Measurements from ENCODE around the gene PNMA6A.
"Not testable (repeated sequence)": the region's sequence is repeated elsewhere in the genome, so short reads cannot be mapped to it uniquely, and the experiment has no call there.

PNMA6A gene

DNA sequence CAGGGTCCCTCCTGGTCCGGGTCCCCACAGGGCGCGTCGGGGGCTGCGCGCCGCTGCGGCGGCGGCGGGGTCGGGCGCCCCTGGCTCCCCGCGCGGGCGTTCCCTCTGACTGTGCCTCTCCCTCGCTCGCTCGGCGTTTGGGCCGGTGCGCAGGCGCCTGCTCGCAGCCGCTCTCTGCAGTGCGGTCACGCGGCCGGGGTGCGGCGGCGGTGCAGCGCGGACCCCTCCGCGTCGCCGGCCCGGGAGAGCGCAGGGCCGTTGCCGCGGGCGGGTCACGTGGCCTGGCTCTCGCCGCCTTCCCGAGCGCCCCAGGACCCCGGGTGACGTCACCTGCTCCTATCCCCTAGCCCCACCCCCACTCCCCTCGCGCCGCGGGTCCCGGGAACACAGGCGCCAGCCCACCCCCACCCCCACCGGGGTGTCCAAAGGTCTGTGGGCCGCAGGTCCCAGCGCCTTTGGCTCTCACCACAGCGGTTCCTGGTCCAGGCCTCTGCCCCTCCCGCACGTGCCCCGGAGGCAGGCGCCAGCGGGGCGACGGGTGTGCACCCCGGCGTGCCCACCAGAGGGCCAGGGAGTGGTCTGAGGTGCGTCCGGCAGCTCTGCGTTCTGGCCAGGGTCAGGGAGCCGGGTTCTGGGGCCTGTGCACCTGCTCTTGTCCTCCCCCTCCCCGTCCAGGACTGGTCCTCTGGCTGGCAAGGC is 5.3 kb downstream of the PNMA6A start:
- not testable (repeated sequence) for DNase-seq

GRCh38 chrX:153083238-153083923 is 11.1 kb downstream of the PNMA6A start:
- DNase-seq = not testable (repeated sequence)

DNA sequence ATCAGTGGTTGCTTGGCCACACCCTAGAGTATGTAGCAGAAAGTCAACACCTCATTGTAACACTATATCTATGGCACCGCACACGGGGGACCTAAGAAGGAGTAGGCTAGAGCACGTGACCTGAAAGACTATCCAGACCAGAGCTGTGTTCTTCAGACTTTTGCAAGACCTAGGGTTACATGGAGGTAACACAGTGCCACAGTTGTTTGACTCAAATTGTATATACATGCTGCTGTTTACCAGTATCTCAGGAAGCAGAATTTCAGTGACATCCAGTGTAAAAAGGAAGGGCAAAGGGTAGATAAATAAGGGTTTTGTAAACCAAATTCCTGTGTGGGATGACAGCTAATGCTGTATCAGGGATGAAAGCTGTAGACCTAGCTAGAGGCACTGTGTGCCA is 30.2 kb downstream of the PNMA6A start:
- no peak for DNase-seq

DNA sequence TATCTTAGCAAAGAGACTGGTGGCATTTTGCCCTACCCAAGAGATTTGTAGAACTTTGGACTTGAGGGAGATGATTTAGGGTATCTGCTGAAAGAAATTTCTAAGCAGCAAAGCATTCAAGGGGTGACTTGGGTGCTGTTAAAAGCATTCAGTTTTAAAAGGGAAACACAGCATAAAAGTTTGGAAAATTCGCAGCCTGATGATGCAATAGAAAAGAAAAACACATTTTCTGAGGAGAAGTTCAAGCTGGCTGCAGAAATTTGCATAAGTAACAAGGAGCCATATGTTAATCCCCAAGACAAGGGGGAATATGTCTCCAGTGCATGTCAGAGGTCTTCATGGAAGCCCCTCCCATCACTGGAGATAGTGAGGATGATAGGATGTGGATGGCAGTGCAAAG is 32.7 kb downstream of the PNMA6A start:
- not testable (repeated sequence) for DNase-seq

- DNase-seq = not testable (repeated sequence)
These were observed 34.0 kb downstream of the PNMA6A start for GRCh38 chrX:153106092-153106801.

- DNase-seq = not testable (repeated sequence)
These were observed 38.5 kb downstream of the PNMA6A start for GRCh38 chrX:153110735-153111134.

- DNase-seq = not testable (repeated sequence)
These were observed 41.6 kb downstream of the PNMA6A start for GRCh38 chrX:153113851-153114250.

DNA sequence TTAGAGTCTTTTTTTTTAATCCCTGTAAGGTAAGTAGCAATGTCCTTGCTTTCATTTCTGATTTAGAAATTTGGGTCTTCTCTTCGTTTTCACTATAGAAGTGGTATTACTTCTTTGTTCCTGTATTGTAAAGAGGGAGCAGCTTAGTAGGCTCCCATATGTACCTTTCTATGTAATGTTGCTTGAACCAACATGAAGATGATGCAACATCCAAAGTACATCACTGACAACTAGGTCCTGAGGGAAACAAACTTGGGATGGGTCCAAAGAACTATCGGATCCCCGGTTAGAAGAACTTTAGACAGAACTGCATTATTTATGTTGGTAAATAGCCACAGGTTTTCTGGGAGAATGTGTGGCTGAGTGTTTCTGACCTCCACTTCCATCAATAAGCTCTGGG is 45.5 kb downstream of the PNMA6A start:
- DNase-seq = not testable (repeated sequence)

DNA sequence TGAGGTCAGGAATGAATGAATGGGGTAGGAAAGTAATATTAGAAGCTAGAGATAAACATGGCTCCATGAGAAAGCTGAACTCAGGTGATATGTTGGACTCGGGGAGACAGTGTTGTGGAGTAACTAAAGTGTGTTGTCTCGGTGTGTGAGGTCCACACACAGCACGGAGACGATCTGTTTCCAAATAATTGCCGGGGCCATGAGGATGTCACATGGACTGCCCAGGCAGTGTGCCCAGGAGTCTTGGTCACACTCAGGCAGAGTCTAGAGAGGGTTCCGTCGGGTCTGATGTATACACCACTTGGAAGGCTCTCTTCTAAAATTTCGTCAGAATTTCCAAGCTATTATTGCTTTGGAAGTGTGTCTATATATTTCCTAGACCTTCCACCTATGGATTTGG is 48.0 kb downstream of the PNMA6A start:
- not testable (repeated sequence) for DNase-seq

DNA sequence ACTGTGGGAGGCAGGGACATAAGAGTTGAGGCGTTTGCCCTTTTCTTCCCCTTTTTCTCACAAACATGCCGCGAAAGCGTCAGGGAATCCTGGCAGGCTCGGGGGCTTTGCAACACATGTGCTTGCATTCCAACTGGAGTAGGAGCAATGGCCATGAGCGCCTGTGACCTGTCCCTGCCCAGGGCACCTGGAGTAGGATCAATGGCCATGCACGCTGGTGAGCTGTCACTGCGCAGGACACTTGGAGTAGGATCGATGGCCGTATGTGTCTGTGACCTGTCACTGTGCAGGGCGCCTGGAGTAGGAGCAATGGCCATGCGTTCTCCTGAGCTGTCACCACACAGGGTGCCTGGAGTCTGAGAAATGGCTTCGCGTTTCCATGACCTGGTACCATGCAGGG is 51.2 kb downstream of the PNMA6A start:
- DNase-seq = not testable (repeated sequence)
